ENCODE measurements around the gene TMEM225. TPM values are rescaled to one million over a fixed set of nuclear protein-coding genes. Genes with fewer than 3 reads are reported as not detected.

The TMEM225 gene
- total and polyA plus RNA-seq, 2 experiments from 2014 or later: 0.13 TPM; not detected in 1

DNA sequence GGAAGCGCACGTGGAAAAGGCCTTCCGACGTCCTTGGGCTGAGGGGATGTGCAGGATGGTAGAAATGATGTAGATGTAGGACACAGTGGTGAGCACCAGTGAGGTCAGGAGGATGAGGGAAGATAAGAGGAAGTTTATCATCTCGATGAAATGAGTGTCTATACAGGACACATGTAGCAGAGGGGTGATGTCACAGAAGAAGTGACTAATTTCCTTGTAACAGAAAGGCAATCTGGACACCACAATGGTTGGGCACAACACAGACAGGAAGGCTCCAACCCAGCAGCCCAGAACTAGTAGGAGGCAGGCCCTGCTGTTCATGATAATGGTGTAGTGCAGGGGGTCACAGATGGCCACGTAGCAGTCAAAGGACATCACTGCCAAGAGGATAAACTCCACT, 44.3 kb downstream of the TMEM225 start:
- no peaks in the 10 kb centered on the region for H3K79me2 ChIP-seq
- DNase-seq (ENCODE audit: low spot score): no peak
- H3K36me3 ChIP-seq (replicated peaks; ENCODE audit: insufficient read depth, low read depth): no peaks in the 10 kb centered on the region
- H3K27ac ChIP-seq: no peak overlapping the region
- H3K9me3 ChIP-seq (ENCODE audit: low read depth): no peaks in the 10 kb centered on the region
- no peaks in the 10 kb centered on the region for H3K4me1 ChIP-seq (ENCODE audit: insufficient read depth)
- H3K27me3 ChIP-seq: no peaks in the 10 kb centered on the region
- WGBS (ENCODE audit: low lambda C conversion rate, missing lambda C conversion rate): 87% methylated on average over 6 of the region's 6 CpGs
- H3K9me2 ChIP-seq (replicated peaks; ENCODE audit: insufficient read depth): no peaks in the 10 kb centered on the region
- H2AFZ ChIP-seq: no peak overlapping the region
- no peak for TF ChIP-seq EZH2 (IDR thresholded peaks at IDR 0.05; ENCODE audit: borderline replicate concordance)
- TF ChIP-seq, protein P1, sequence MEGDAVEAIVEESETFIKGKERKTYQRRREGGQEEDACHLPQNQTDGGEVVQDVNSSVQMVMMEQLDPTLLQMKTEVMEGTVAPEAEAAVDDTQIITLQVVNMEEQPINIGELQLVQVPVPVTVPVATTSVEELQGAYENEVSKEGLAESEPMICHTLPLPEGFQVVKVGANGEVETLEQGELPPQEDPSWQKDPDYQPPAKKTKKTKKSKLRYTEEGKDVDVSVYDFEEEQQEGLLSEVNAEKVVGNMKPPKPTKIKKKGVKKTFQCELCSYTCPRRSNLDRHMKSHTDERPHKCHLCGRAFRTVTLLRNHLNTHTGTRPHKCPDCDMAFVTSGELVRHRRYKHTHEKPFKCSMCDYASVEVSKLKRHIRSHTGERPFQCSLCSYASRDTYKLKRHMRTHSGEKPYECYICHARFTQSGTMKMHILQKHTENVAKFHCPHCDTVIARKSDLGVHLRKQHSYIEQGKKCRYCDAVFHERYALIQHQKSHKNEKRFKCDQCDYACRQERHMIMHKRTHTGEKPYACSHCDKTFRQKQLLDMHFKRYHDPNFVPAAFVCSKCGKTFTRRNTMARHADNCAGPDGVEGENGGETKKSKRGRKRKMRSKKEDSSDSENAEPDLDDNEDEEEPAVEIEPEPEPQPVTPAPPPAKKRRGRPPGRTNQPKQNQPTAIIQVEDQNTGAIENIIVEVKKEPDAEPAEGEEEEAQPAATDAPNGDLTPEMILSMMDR (IDR thresholded peaks at IDR 0.05; ENCODE audit: poor library complexity): no peak
- no peak for TF ChIP-seq EZH2phosphoT487 (IDR thresholded peaks at IDR 0.05; ENCODE audit: low read depth, severe bottlenecking, unreplicated experiment)
- H3K4me3 ChIP-seq: no peak overlapping the region
- no peaks in the 10 kb centered on the region for H4K20me1 ChIP-seq (ENCODE audit: insufficient read depth, poor library complexity, severe bottlenecking)
- no peak overlapping the region for H3K4me2 ChIP-seq

DNA sequence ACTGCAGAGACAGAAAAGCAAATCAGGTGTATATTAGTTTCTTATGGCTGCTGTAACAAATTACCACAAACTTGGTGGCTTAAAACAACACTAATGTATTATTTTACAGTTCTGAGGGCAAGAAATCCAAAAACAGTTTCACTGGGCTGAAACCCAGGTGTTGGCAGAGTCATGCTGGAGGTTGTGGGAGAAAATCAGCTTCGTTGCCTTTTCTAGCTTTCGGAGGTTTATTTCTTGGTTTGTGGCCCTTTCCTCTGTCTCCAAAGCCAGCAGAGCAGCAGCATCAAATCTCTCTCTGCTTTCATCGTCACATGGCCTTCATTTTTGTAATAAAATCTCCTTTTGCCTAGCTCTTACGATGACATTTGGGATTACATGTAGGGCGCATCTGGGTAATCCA, 46.3 kb downstream of the TMEM225 start:
- 73% methylated on average over 5 of the region's 5 CpGs for WGBS (ENCODE audit: low lambda C conversion rate, missing lambda C conversion rate)
- Histone ChIP-seq H2AFZ (no peak overlapping the region), H3K4me2 (no peak overlapping the region), H3K79me2 (no peaks in the 10 kb centered on the region), H3K4me1 (ENCODE audit: insufficient read depth) (no peaks in the 10 kb centered on the region), H3K27ac (no peak overlapping the region), H3K36me3 (replicated peaks; ENCODE audit: insufficient read depth, low read depth) (no peaks in the 10 kb centered on the region), H3K27me3 (no peaks in the 10 kb centered on the region), H3K4me3 (no peak overlapping the region), H3K9me3 (ENCODE audit: low read depth) (no peaks in the 10 kb centered on the region), H3K9me2 (replicated peaks; ENCODE audit: insufficient read depth) (no peaks in the 10 kb centered on the region), H4K20me1 (ENCODE audit: insufficient read depth, poor library complexity, severe bottlenecking) (no peaks in the 10 kb centered on the region)
- no peak for TF ChIP-seq EZH2 (IDR thresholded peaks at IDR 0.05; ENCODE audit: borderline replicate concordance)
- TF ChIP-seq, protein P1 (IDR thresholded peaks at IDR 0.05; ENCODE audit: poor library complexity): no peak
- no peak for TF ChIP-seq EZH2phosphoT487 (IDR thresholded peaks at IDR 0.05; ENCODE audit: low read depth, severe bottlenecking, unreplicated experiment)
- no peak for DNase-seq (ENCODE audit: low spot score)

DNA sequence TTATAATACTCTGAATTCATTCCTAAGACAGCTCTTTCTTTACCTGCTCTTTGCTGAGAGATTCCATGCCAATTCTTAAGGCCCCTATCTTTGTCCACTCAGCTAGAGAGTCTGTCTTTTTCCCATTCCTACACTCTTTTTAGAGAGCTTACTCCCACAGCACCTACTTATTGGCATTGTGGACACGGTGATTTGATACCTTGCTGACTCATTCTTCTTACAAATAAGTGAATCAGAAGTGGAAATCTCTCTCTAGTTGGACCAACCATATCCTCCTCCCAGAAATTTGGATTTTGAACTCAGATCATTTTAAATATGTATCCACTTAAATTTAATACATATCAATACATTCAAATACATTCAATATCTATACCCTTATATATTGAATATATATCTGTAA, 46.8 kb downstream of the TMEM225 start:
- Histone ChIP-seq H4K20me1 (ENCODE audit: insufficient read depth, poor library complexity, severe bottlenecking) (no peaks in the 10 kb centered on the region), H2AFZ (no peak overlapping the region), H3K27me3 (no peaks in the 10 kb centered on the region), H3K9me2 (replicated peaks; ENCODE audit: insufficient read depth) (no peaks in the 10 kb centered on the region), H3K4me1 (ENCODE audit: insufficient read depth) (no peaks in the 10 kb centered on the region), H3K27ac (no peak overlapping the region), H3K4me2 (no peak overlapping the region), H3K79me2 (no peaks in the 10 kb centered on the region), H3K9me3 (ENCODE audit: low read depth) (no peaks in the 10 kb centered on the region), H3K36me3 (replicated peaks; ENCODE audit: insufficient read depth, low read depth) (no peaks in the 10 kb centered on the region), H3K4me3 (no peak overlapping the region)
- TF ChIP-seq EZH2 (IDR thresholded peaks at IDR 0.05; ENCODE audit: borderline replicate concordance): no peak
- TF ChIP-seq EZH2phosphoT487 (IDR thresholded peaks at IDR 0.05; ENCODE audit: low read depth, severe bottlenecking, unreplicated experiment): no peak
- TF ChIP-seq, protein P1 (IDR thresholded peaks at IDR 0.05; ENCODE audit: poor library complexity): no peak
- DNase-seq (ENCODE audit: low spot score): no peak
- WGBS (ENCODE audit: low lambda C conversion rate, missing lambda C conversion rate): 55% methylated on average over 1 of the region's 1 CpG

DNA sequence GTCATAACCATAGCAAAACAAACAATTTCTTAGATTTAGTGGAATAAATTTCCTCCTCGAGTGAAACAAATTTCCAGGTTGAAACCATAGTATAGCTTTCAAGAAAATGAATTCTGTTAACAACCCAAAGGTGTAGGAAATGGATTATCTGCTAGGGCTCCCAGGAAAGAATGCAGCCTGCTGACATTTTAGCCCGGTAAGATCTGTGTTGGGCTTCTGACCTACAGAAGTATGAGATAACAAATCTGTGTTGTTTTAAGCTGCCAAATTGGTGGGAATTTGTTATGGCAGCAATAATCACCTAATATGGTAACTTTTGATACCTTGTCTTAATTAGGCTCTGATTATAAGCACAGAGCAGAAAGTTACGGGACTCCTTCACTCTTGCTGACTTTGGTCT, 47.3 kb downstream of the TMEM225 start:
- no peak for DNase-seq (ENCODE audit: low spot score)
- no peaks in the 10 kb centered on the region for H3K36me3 ChIP-seq (replicated peaks; ENCODE audit: insufficient read depth, low read depth)
- no peak overlapping the region for H2AFZ ChIP-seq
- 34% methylated on average over 3 of the region's 3 CpGs for WGBS (ENCODE audit: low lambda C conversion rate, missing lambda C conversion rate)
- H3K9me2 ChIP-seq (replicated peaks; ENCODE audit: insufficient read depth): no peaks in the 10 kb centered on the region
- H3K27ac ChIP-seq: no peak overlapping the region
- TF ChIP-seq, protein P1 (IDR thresholded peaks at IDR 0.05; ENCODE audit: poor library complexity): no peak
- TF ChIP-seq EZH2 (IDR thresholded peaks at IDR 0.05; ENCODE audit: borderline replicate concordance) (no peak), EZH2phosphoT487 (IDR thresholded peaks at IDR 0.05; ENCODE audit: low read depth, severe bottlenecking, unreplicated experiment) (no peak)
- H3K27me3 ChIP-seq: no peaks in the 10 kb centered on the region
- H3K4me3 ChIP-seq: no peak overlapping the region
- no peaks in the 10 kb centered on the region for H3K79me2 ChIP-seq
- H3K4me2 ChIP-seq: no peak overlapping the region
- no peaks in the 10 kb centered on the region for H3K4me1 ChIP-seq (ENCODE audit: insufficient read depth)
- H3K9me3 ChIP-seq (ENCODE audit: low read depth): no peaks in the 10 kb centered on the region
- no peaks in the 10 kb centered on the region for H4K20me1 ChIP-seq (ENCODE audit: insufficient read depth, poor library complexity, severe bottlenecking)
